T-cell (primary cell): ENCODE measurements around the gene COL10A1. TPM values are rescaled to one million over a fixed set of nuclear protein-coding genes. Genes with fewer than 3 reads are reported as not detected.

ENCODE experiments used
- ATAC-seq, 4 experiments: fragments of 200-7000 bp in 3 of 4; fragments of 150-1000 bp in 1 of 4; cut with Tn5 transposase; replicated peaks in 1 of 4; 1 replicate in 3 of 4; 2 replicates in 1 of 4; pipeline ENCODE4 v1.10.0; 2021; ENCODE audit warnings: moderate library complexity in 3 of 4, mild to moderate bottlenecking in 2 of 4, moderate number of reproducible peaks in 1 of 4
- CTCF ChIA-PET, 2 donors: fragments of 300-600 bp; sonication (Branson Sonifier 250); formaldehyde crosslinking; loops; one replicate each; lab custom pipeline; 2022; ENCODE audit warnings: antibody characterized with exemption in 2 of 2; lab: Charles Lee
- POLR2A ChIA-PET, 2 donors: fragments of 300-600 bp; sonication (Branson Sonifier 250); formaldehyde crosslinking; loops; one replicate each; lab custom pipeline; 2022; ENCODE audit warnings: antibody characterized with exemption in 2 of 2; lab: Charles Lee
- DNase-seq, 35 experiments: peaks; one replicate each; pipeline versions ENCODE4 v3.0.0 to v3.0.0-alpha.2; 2013 to 2023
- H3K27ac ChIP-seq: one replicate; pipeline ENCODE4 v1.5.1; 2013; ENCODE audit warnings: low read length
- H3K27me3 ChIP-seq, 2 experiments: replicated peaks in 1 of 2; 1 replicate in 1 of 2; 2 replicates in 1 of 2; pipeline versions ENCODE4 v1.6.1 to v1.7.0; 2013; ENCODE audit warnings: low read length in 1 of 2, mixed read lengths in 1 of 2; ENCODE audit not compliant: control insufficient read depth in 2 of 2, insufficient read depth in 2 of 2; ENCODE audit errors: extremely low read depth in 1 of 2
- H3K36me3 ChIP-seq, 2 donors: 1 replicate in 1 of 2; 2 replicates in 1 of 2; pipeline versions ENCODE4 v1.6.1 to v1.7.0; 2013; ENCODE audit warnings: low read length in 1 of 2; ENCODE audit not compliant: control insufficient read depth in 2 of 2, insufficient read depth in 1 of 2; ENCODE audit errors: extremely low read depth in 1 of 2
- H3K4me1 ChIP-seq, 2 experiments: 1 replicate in 1 of 2; 2 replicates in 1 of 2; pipeline versions ENCODE4 v1.6.1 to v1.7.0; 2013; ENCODE audit warnings: low read length in 2 of 2, mixed read lengths in 1 of 2; ENCODE audit not compliant: insufficient read depth in 2 of 2, control insufficient read depth in 1 of 2; ENCODE audit errors: extremely low read depth in 1 of 2
- H3K4me3 ChIP-seq, 2 donors: 1 replicate in 1 of 2; 2 replicates in 1 of 2; pipeline versions ENCODE4 v1.5.1 to v1.7.0; 2013; ENCODE audit warnings: mild to moderate bottlenecking in 2 of 2, low read length in 1 of 2, moderate library complexity in 1 of 2; ENCODE audit not compliant: control insufficient read depth in 1 of 2; ENCODE audit errors: extremely low read depth in 1 of 2
- H3K9me3 ChIP-seq: 2 replicates; pipeline ENCODE4 v1.7.0; 2013
- H3K27ac Mint-ChIP-seq, 2 donors: one replicate each; pipeline ENCODE4 v1.8.0; 2020 to 2021; ENCODE audit warnings: mild to moderate bottlenecking in 2 of 2, mixed read lengths in 2 of 2
- H3K27me3 Mint-ChIP-seq, 2 donors: one replicate each; pipeline ENCODE4 v1.8.0; 2021 to 2022; ENCODE audit warnings: mixed read lengths in 2 of 2
- H3K36me3 Mint-ChIP-seq: one replicate; pipeline ENCODE4 v1.8.0; 2021; ENCODE audit warnings: mixed read lengths
- H3K4me1 Mint-ChIP-seq, 3 donors: one replicate each; pipeline ENCODE4 v1.8.0; 2020 to 2022; ENCODE audit warnings: mixed read lengths in 3 of 3, mild to moderate bottlenecking in 1 of 3
- H3K4me3 Mint-ChIP-seq, 3 donors: one replicate each; pipeline ENCODE4 v1.8.0; 2020 to 2022; ENCODE audit warnings: mild to moderate bottlenecking in 3 of 3, mixed read lengths in 3 of 3, moderate library complexity in 3 of 3
- H3K9me3 Mint-ChIP-seq, 3 donors: one replicate each; pipeline ENCODE4 v1.8.0; 2020 to 2022; ENCODE audit warnings: mixed read lengths in 3 of 3
- WGBS: methylation state at CpG from one replicate; pipeline ENCODE4 v1.1.5; 2013; ENCODE audit warnings: missing lambda C conversion rate; ENCODE audit not compliant: insufficient coverage; 5-methylcytosine and 5-hydroxymethylcytosine counted together
- total RNA-seq, 35 experiments: library from RNA in 6 of 35; stranded (reverse) in 6 of 35; fragments of 120-200 nt in 1 of 35; gene quantifications; one replicate each; pipeline versions ENCODE4 v1.2.1 to v1.2.4 and lab custom pipeline; 2013 to 2026

Gene COL10A1
- total RNA-seq, 5 donors from 2014 or later (not counting 1 experiment from before 2014, with no cell fraction given): not detected

- ATAC-seq: no peak
- H3K9me3 ChIP-seq: no peaks in the 10 kb centered on the region
- H3K27ac ChIP-seq: no peak overlapping the region
- H3K4me1 Mint-ChIP-seq: peaks cover 7 to 17% (median 11%) of the 10 kb centered on the region in 3 donors
- H3K9me3 Mint-ChIP-seq: no peaks in the 10 kb centered on the region
- peaks cover 0 to 3% of the 10 kb centered on the region in 2 donors for H3K36me3 ChIP-seq
- H3K4me1 ChIP-seq: peaks cover 0 to 3% of the 10 kb centered on the region in 2 experiments
- CTCF ChIA-PET: interaction anchor here in 1 of 2 donors (0.5 to 1.3 kb wide), 3 partner anchors 81 to 499 kb away, joined by 3 to 5 read pairs (median 3); no protein-coding TSS in a partner anchor
- no CpG with 5 or more reads among the region's 1 CpG for WGBS
- H3K27ac Mint-ChIP-seq: no peak overlapping the region
- POLR2A ChIA-PET: interaction anchor here in 1 of 2 donors (0.6 to 0.7 kb wide), 2 partner anchors 14 to 1546 kb away, joined by 3 read pairs; no protein-coding TSS in a partner anchor
- no peak overlapping the region for H3K4me3 ChIP-seq
- no peaks in the 10 kb centered on the region for H3K27me3 Mint-ChIP-seq
- no peak overlapping the region for H3K4me3 Mint-ChIP-seq
- DNase-seq: no peak
- peaks cover 58% of the 10 kb centered on the region for H3K36me3 Mint-ChIP-seq
- no peaks in the 10 kb centered on the region for H3K27me3 ChIP-seq
Measured at GRCh38 chr6:116136373-116136772, 10.4 kb upstream of the COL10A1 start.

- Histone ChIP-seq H3K27me3 (no peaks in the 10 kb centered on the region), H3K4me1 (peaks cover 0 to 3% of the 10 kb centered on the region in 2 experiments), H3K36me3 (peaks cover 0 to 3% of the 10 kb centered on the region in 2 donors), H3K27ac (no peak overlapping the region), H3K9me3 (no peaks in the 10 kb centered on the region), H3K4me3 (no peak overlapping the region)
- ATAC-seq (no peak), DNase-seq (no peak)
- H3K9me3 Mint-ChIP-seq: no peaks in the 10 kb centered on the region
- peaks cover 11 to 19% (median 13%) of the 10 kb centered on the region in 3 donors for H3K4me1 Mint-ChIP-seq
- CTCF ChIA-PET: no interaction called here
- H3K27ac Mint-ChIP-seq: no peak overlapping the region
- peaks cover 55% of the 10 kb centered on the region for H3K36me3 Mint-ChIP-seq
- 100% methylated on average over 1 of the region's 3 CpGs for WGBS
- POLR2A ChIA-PET: no interaction called here
- no peaks in the 10 kb centered on the region for H3K27me3 Mint-ChIP-seq
- no peak overlapping the region for H3K4me3 Mint-ChIP-seq
Measured at GRCh38 chr6:116133453-116133852, 7.5 kb upstream of the COL10A1 start.

GRCh38 chr6:116127771-116128493 is 2.0 kb upstream of the COL10A1 start:
- Histone ChIP-seq H3K36me3 (no peaks in the 10 kb centered on the region), H3K4me3 (no peak overlapping the region), H3K9me3 (no peaks in the 10 kb centered on the region), H3K4me1 (no peaks in the 10 kb centered on the region), H3K27me3 (no peaks in the 10 kb centered on the region), H3K27ac (no peak overlapping the region)
- H3K27ac Mint-ChIP-seq: no peak overlapping the region
- peaks cover 6 to 10% (median 7%) of the 10 kb centered on the region in 3 donors for H3K4me1 Mint-ChIP-seq
- ATAC-seq (no peak), DNase-seq (no peak)
- no peak overlapping the region for H3K4me3 Mint-ChIP-seq
- ChIA-PET CTCF (no interaction called here), POLR2A (no interaction called here)
- no CpG with 5 or more reads among the region's 2 CpGs for WGBS
- no peaks in the 10 kb centered on the region for H3K27me3 Mint-ChIP-seq
- H3K36me3 Mint-ChIP-seq: peaks cover 41% of the 10 kb centered on the region
- no peaks in the 10 kb centered on the region for H3K9me3 Mint-ChIP-seq

GRCh38 chr6:116120430-116120829 is 5.5 kb downstream of the COL10A1 start:
- H3K4me3 ChIP-seq: no peak overlapping the region
- Mint-ChIP-seq H3K4me1 (peaks cover 0 to 5% (median 0%) of the 10 kb centered on the region in 3 donors), H3K4me3 (no peak overlapping the region), H3K36me3 (peaks cover 42% of the 10 kb centered on the region), H3K27me3 (no peaks in the 10 kb centered on the region), H3K9me3 (no peaks in the 10 kb centered on the region), H3K27ac (no peak overlapping the region)
- no peak overlapping the region for H3K27ac ChIP-seq
- DNase-seq: no peak
- WGBS: 100% methylated on average over 3 of the region's 3 CpGs
- POLR2A ChIA-PET: no interaction called here
- no peaks in the 10 kb centered on the region for H3K27me3 ChIP-seq
- no peaks in the 10 kb centered on the region for H3K4me1 ChIP-seq
- CTCF ChIA-PET: no interaction called here
- peaks cover 0 to 14% of the 10 kb centered on the region in 2 donors for H3K36me3 ChIP-seq
- H3K9me3 ChIP-seq: no peaks in the 10 kb centered on the region
- ATAC-seq: no peak

- Histone ChIP-seq H3K9me3 (no peaks in the 10 kb centered on the region), H3K4me3 (no peak overlapping the region), H3K27ac (no peak overlapping the region), H3K27me3 (no peaks in the 10 kb centered on the region), H3K36me3 (peaks cover 4 to 30% of the 10 kb centered on the region in 2 donors), H3K4me1 (no peaks in the 10 kb centered on the region)
- POLR2A ChIA-PET: no interaction called here
- no peak overlapping the region for H3K4me3 Mint-ChIP-seq
- no peaks in the 10 kb centered on the region for H3K27me3 Mint-ChIP-seq
- peaks cover 0 to 5% (median 0%) of the 10 kb centered on the region in 3 donors for H3K4me1 Mint-ChIP-seq
- CTCF ChIA-PET: no interaction called here
- H3K27ac Mint-ChIP-seq: no peak overlapping the region
- no peak for ATAC-seq
- DNase-seq: no peak
- H3K36me3 Mint-ChIP-seq: peaks cover 48% of the 10 kb centered on the region
- no peaks in the 10 kb centered on the region for H3K9me3 Mint-ChIP-seq
Measured at GRCh38 chr6:116118608-116119007, 7.3 kb downstream of the COL10A1 start.

GRCh38 chr6:116115781-116116180 is 10.2 kb downstream of the COL10A1 start:
- H3K4me3 Mint-ChIP-seq: no peak overlapping the region
- H3K27ac Mint-ChIP-seq: no peak overlapping the region
- H3K9me3 Mint-ChIP-seq: no peaks in the 10 kb centered on the region
- no peak for DNase-seq
- H3K4me3 ChIP-seq: no peak overlapping the region
- H3K27me3 ChIP-seq: no peaks in the 10 kb centered on the region
- WGBS: no CpG with 5 or more reads among the region's 2 CpGs
- no peak overlapping the region for H3K27ac ChIP-seq
- POLR2A ChIA-PET: no interaction called here
- H3K9me3 ChIP-seq: no peaks in the 10 kb centered on the region
- H3K4me1 Mint-ChIP-seq: peaks cover 2 to 6% (median 4%) of the 10 kb centered on the region in 3 donors
- ATAC-seq: no peak
- H3K36me3 Mint-ChIP-seq: peaks cover 59% of the 10 kb centered on the region
- CTCF ChIA-PET: interaction anchor here in 1 of 2 donors (0.7 to 1.5 kb wide), 2 partner anchors 20 to 83 kb away, joined by 3 to 5 read pairs; no protein-coding TSS in a partner anchor
- H3K27me3 Mint-ChIP-seq: no peaks in the 10 kb centered on the region
- no peaks in the 10 kb centered on the region for H3K4me1 ChIP-seq
- H3K36me3 ChIP-seq: peaks cover 6 to 53% of the 10 kb centered on the region in 2 donors
